ENCODE results near the gene HABP4. TPM values are rescaled to one million over a fixed set of nuclear protein-coding genes. Genes with fewer than 3 reads are reported as not detected.

Gene HABP4, protein sequence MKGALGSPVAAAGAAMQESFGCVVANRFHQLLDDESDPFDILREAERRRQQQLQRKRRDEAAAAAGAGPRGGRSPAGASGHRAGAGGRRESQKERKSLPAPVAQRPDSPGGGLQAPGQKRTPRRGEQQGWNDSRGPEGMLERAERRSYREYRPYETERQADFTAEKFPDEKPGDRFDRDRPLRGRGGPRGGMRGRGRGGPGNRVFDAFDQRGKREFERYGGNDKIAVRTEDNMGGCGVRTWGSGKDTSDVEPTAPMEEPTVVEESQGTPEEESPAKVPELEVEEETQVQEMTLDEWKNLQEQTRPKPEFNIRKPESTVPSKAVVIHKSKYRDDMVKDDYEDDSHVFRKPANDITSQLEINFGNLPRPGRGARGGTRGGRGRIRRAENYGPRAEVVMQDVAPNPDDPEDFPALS
- 10 to 100 TPM; 42.8 to 50.0 (median 46.3) TPM for total RNA-seq

GRCh38 chr9:96449845-96450612 lies at the start of gene HABP4:
Gene HABP4 (plus strand): TSS chr9:96450169. CDS start chr9:96450280, 111 bp downstream.
- Histone ChIP-seq H3K36me3 (no peaks in the 10 kb centered on the region), H3K4me3 (peak within 1 kb of the TSS; percentile 57 to 83 (median 64)), H3K9me3 (no peaks in the 10 kb centered on the region), H3K27me3 (no peaks in the 10 kb centered on the region), H3K4me1 (peaks cover 0 to 33% (median 3%) of the 10 kb centered on the region in 4 donors), H3K27ac (peak within 1 kb of the TSS; percentile 68 to 90 (median 86))
- TF ChIP-seq POLR2A (IDR thresholded peaks at IDR 0.05) (peak; percentile 93 to 99), EP300 (IDR thresholded peaks at IDR 0.05) (peak in 1 of 2 donors; percentile 75)
- TF ChIP-seq, protein P1, sequence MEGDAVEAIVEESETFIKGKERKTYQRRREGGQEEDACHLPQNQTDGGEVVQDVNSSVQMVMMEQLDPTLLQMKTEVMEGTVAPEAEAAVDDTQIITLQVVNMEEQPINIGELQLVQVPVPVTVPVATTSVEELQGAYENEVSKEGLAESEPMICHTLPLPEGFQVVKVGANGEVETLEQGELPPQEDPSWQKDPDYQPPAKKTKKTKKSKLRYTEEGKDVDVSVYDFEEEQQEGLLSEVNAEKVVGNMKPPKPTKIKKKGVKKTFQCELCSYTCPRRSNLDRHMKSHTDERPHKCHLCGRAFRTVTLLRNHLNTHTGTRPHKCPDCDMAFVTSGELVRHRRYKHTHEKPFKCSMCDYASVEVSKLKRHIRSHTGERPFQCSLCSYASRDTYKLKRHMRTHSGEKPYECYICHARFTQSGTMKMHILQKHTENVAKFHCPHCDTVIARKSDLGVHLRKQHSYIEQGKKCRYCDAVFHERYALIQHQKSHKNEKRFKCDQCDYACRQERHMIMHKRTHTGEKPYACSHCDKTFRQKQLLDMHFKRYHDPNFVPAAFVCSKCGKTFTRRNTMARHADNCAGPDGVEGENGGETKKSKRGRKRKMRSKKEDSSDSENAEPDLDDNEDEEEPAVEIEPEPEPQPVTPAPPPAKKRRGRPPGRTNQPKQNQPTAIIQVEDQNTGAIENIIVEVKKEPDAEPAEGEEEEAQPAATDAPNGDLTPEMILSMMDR (IDR thresholded peaks at IDR 0.05) = peak in 3 of 5 experiments; percentile 12 to 68 (median 51)
- peak; percentile 96 to 97 for DNase-seq (ENCODE audit: low spot score in 2 of 2)
- WGBS, 2 donors = 1 to 2% methylated on average over 24 to 67 of the region's 108 CpGs

DNA sequence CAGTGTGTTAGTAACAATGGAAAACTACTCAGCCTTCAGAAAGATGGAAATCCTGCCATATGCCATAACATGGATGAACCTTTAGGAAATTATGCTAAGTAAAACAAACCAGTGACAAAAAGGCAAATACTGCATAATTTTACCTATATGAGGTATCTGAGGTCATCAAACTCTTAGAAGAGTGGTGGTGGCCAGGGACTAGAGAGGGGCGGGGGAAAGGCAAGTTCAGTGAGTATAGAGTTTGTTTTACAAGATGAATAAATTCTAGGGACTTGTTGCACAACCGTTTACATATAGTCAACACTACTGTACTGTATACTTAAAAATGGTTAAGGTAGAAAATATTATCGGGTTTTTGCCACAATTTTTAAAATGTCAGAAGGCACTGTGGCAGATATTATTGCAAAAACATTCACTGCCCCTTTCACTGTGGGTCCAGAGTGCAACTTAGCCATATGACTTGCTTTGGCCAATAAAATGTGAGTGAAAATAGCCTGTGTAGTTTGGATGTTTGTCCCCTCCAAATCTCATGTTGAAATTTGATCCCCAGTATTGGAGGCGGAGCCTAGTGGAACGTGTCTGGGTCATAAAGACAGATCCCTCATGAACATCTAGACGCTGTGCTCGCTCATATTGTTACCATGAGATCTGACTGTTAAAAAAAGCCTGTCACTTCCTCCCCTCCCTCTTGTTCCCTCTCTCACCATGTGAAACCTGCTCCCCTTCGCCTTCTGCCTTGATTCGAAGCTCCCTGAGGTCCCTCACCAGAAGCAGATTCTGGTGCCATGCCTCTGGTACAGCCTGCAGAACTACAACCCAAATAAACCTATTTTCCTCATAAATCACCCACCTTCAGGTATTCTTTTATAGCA lies 41.3 kb upstream of the HABP4 start:
- no peaks in the 10 kb centered on the region for H3K27me3 ChIP-seq
- no peak overlapping the region for H3K27ac ChIP-seq
- 69 to 74% methylated on average over 9 of the region's 9 CpGs for WGBS, 2 donors
- TF ChIP-seq, protein P1 (IDR thresholded peaks at IDR 0.05) = no peak
- TF ChIP-seq EP300 (IDR thresholded peaks at IDR 0.05) = no peak
- no peak for TF ChIP-seq POLR2A (IDR thresholded peaks at IDR 0.05)
- no peaks in the 10 kb centered on the region for H3K4me1 ChIP-seq
- no peaks in the 10 kb centered on the region for H3K36me3 ChIP-seq
- DNase-seq (ENCODE audit: low spot score in 2 of 2) = no peak
- H3K4me3 ChIP-seq = no peak overlapping the region
- no peaks in the 10 kb centered on the region for H3K9me3 ChIP-seq

GRCh38 chr9:96411129-96411838 lies 38.7 kb upstream of the HABP4 start:
- Histone ChIP-seq H3K27ac (no peak overlapping the region), H3K27me3 (no peaks in the 10 kb centered on the region), H3K4me1 (peaks cover 0 to 2% (median 1%) of the 10 kb centered on the region in 4 donors), H3K4me3 (no peak overlapping the region), H3K9me3 (no peaks in the 10 kb centered on the region), H3K36me3 (no peaks in the 10 kb centered on the region)
- TF ChIP-seq, protein P1 (IDR thresholded peaks at IDR 0.05) = no peak
- TF ChIP-seq POLR2A (IDR thresholded peaks at IDR 0.05) (no peak), EP300 (IDR thresholded peaks at IDR 0.05) (no peak)
- WGBS, 2 donors = 81 to 85% methylated on average over 5 of the region's 5 CpGs
- DNase-seq (ENCODE audit: low spot score in 2 of 2) = no peak

DNA sequence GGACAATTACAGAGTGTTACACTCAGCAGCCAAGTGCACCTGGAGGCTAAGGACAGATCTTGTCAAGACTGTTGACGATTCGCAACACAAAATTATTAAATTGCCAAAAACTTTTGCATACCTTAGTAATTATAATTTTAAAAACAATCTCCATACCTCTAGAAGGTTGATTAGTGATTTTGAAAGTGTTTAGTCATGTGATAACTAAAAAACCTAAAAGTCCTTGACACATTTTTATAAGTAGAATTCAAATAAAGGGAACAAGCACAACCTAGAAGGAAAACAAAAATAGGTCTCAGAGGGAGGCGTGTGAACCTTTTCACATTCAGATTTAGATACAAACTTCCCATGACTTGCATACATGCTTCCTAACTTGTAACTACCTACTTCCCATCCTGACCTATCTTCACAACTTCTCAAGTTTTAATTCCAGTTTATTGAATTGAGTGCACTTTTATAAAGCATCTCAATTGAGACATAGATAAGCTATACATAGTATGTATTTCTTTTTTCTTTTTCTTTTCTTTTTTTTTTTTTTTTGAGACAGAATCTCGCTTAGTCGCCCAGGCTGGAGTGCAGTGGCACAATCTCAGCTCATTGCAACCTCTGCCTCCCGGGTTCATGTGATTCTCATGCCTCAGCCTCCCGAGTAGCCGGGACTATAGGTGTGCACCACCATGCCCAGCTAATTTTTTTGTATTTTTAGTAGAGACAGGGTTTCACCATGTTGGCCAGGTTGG lies 37.6 kb upstream of the HABP4 start:
- Histone ChIP-seq H3K4me1 (peaks cover 0 to 10% (median 8%) of the 10 kb centered on the region in 4 donors), H3K36me3 (no peaks in the 10 kb centered on the region), H3K9me3 (no peaks in the 10 kb centered on the region), H3K27ac (no peak overlapping the region), H3K27me3 (no peaks in the 10 kb centered on the region), H3K4me3 (no peak overlapping the region)
- WGBS, 2 donors = 80 to 84% methylated on average over 8 of the region's 8 CpGs
- TF ChIP-seq, protein P1 (IDR thresholded peaks at IDR 0.05) = no peak
- TF ChIP-seq EP300 (IDR thresholded peaks at IDR 0.05) (no peak), POLR2A (IDR thresholded peaks at IDR 0.05) (no peak)
- no peak for DNase-seq (ENCODE audit: low spot score in 2 of 2)
